Measurements from ENCODE around the gene FKBP1C. TPM values are rescaled to one million over a fixed set of nuclear protein-coding genes. Genes with fewer than 3 reads are reported as not detected.

FKBP1C gene
- total and polyA plus RNA-seq, 8 donors, result 0.58 to 3.4 (median 2.0) TPM

- Histone ChIP-seq H3K27ac (no peak overlapping the region), H3K9me3 (no peaks in the 10 kb centered on the region), H3K4me3 (no peak overlapping the region), H3K36me3 (no peaks in the 10 kb centered on the region), H3K27me3 (no peaks in the 10 kb centered on the region), H3K4me1 (no peaks in the 10 kb centered on the region)
- no peak for TF ChIP-seq CTCF (IDR thresholded peaks at IDR 0.05)
- DNase-seq (no peak), ATAC-seq (no peak)
- intact Hi-C loops (cut with DNase I), result no loop called here
Observed at GRCh38 chr6:63261820-63262219, 50.6 kb downstream of the FKBP1C start.

Other genes with a start within 250 kb of the FKBP1C start
- under 1 TPM in 1 of 2 donors, not detected in 1; 0.26 TPM for gene LGSN, start 108.5 kb downstream of the FKBP1C start, total RNA-seq
- under 1 TPM; 0.11 to 0.88 (median 0.66) TPM for gene LGSN, start 108.5 kb downstream of the FKBP1C start, polyA plus RNA-seq (ENCODE audit: insufficient read length in 6 of 6)

Data from left lung (tissue), 10 donors.